WERI-Rb-1 (cell line): ENCODE data around the gene ASIC4.

Experiments used
- DNase-seq: peaks from one replicate; pipeline ENCODE4 v3.0.0-alpha.2; 2020
- H3K27ac ChIP-seq: fragments of 250-450 bp; sonication (Bioruptor Pico); 2 replicates; pipeline ENCODE4 v1.5.1; 2020; ENCODE audit warnings: mild to moderate bottlenecking, moderate library complexity
- H3K27me3 ChIP-seq: fragments of 250-450 bp; sonication (Bioruptor Pico); 2 replicates; pipeline ENCODE4 v1.5.1; 2021; ENCODE audit warnings: mild to moderate bottlenecking, low read depth, moderate library complexity; ENCODE audit not compliant: insufficient read depth, severe bottlenecking
- H3K36me3 ChIP-seq: fragments of 250-450 bp; sonication (Bioruptor Pico); 2 replicates; pipeline ENCODE4 v1.5.1; 2020; ENCODE audit warnings: mild to moderate bottlenecking, moderate library complexity
- H3K4me3 ChIP-seq: 2 replicates; pipeline ENCODE4 v1.5.1; 2011; ENCODE audit warnings: low read depth, mild to moderate bottlenecking, control low read depth, low read length
- H3K9me3 ChIP-seq: fragments of 250-450 bp; sonication (Bioruptor Pico); 2 replicates; pipeline ENCODE4 v1.5.1; 2021; ENCODE audit warnings: mild to moderate bottlenecking, moderate library complexity; ENCODE audit not compliant: severe bottlenecking
- CTCF ChIP-seq: IDR thresholded peaks from 2 replicates; pipeline ENCODE4 v1.5.1; 2011; ENCODE audit warnings: low read depth, mild to moderate bottlenecking, control low read depth, inconsistent platforms, low read length

Gene ASIC4

GRCh38 chr2:219527076-219527394, 12.8 kb downstream of the ASIC4 start:
- Histone ChIP-seq H3K4me3 (peak overlapping the region; percentile 18), H3K27me3 (no peaks in the 10 kb centered on the region), H3K9me3 (no peaks in the 10 kb centered on the region), H3K36me3 (peaks cover 4% of the 10 kb centered on the region), H3K27ac (peak overlapping the region; percentile 96)
- DNase-seq: peak; percentile 67
- no peak for TF ChIP-seq CTCF

- no peak overlapping the region for H3K4me3 ChIP-seq
- no peak for TF ChIP-seq CTCF
- peaks cover 6% of the 10 kb centered on the region for H3K36me3 ChIP-seq
- H3K27ac ChIP-seq: peak overlapping the region; percentile 96
- DNase-seq: no peak
- H3K27me3 ChIP-seq: no peaks in the 10 kb centered on the region
- H3K9me3 ChIP-seq: no peaks in the 10 kb centered on the region
These were observed 13.2 kb downstream of the ASIC4 start for GRCh38 chr2:219527472-219527871.

- Histone ChIP-seq H3K27ac (peak overlapping the region; percentile 45), H3K36me3 (peaks cover 20% of the 10 kb centered on the region), H3K27me3 (no peaks in the 10 kb centered on the region), H3K9me3 (no peaks in the 10 kb centered on the region), H3K4me3 (no peak overlapping the region)
- peak; percentile 90 for TF ChIP-seq CTCF
- peak; percentile 91 for DNase-seq
These were observed 16.0 kb downstream of the ASIC4 start for GRCh38 chr2:219530048-219530963.

GRCh38 chr2:219531639-219532377, 17.5 kb downstream of the ASIC4 start:
- Histone ChIP-seq H3K9me3 (no peaks in the 10 kb centered on the region), H3K4me3 (no peak overlapping the region), H3K27me3 (no peaks in the 10 kb centered on the region), H3K27ac (no peak overlapping the region), H3K36me3 (peaks cover 23% of the 10 kb centered on the region)
- DNase-seq: no peak
- TF ChIP-seq CTCF: no peak

GRCh38 chr2:219532378-219532649, 18.0 kb downstream of the ASIC4 start:
- TF ChIP-seq CTCF: no peak
- Histone ChIP-seq H3K27me3 (no peaks in the 10 kb centered on the region), H3K9me3 (no peaks in the 10 kb centered on the region), H3K27ac (no peak overlapping the region), H3K4me3 (no peak overlapping the region), H3K36me3 (peaks cover 26% of the 10 kb centered on the region)
- no peak for DNase-seq
